NCI-H69 (cell line): ENCODE results near the gene ZXDC.

Experiments used
- DNase-seq: peaks from one replicate; lab custom pipeline; 2025; lab: John Stamatoyannopoulos, UW

Gene ZXDC

DNA sequence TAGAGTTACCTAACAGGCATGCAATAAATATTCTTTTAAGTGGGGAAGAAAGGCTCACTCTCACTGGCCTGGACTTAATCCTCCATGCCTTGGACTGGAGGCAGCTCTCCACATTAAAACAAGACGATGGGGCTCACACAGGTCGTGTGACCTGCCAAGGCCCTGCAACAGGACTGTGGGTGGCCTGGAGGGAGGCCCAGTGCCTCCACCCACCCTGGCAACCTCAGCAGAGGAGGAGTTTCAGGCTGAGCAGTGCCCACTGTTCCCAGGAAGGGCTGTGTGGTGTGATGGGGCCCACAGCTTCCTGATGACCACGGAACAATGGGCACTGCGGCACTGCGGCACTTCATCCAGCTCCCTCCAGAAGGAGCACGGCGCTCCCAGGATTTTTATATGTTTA is 36.3 kb upstream of the ZXDC start:
- no peak for DNase-seq

DNA sequence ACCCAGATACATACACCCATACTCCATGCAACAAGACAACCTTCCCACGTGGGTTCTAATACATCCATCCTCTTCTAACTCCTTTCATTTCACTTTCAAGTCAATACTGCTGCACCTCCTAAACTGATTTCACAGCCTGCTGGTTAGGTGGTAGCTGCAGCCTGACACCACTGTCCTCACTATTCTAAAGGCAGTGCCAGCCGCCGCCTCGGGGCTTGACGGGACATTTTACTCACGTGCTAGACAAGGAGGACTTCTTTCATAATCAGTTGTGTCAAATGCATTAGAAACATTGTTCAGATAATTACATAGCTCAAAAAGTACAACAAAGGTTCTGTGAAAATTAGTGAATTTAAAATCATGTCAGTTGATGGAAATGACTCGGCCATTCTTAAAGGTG is 35.6 kb upstream of the ZXDC start:
- DNase-seq: peak; percentile 11

DNA sequence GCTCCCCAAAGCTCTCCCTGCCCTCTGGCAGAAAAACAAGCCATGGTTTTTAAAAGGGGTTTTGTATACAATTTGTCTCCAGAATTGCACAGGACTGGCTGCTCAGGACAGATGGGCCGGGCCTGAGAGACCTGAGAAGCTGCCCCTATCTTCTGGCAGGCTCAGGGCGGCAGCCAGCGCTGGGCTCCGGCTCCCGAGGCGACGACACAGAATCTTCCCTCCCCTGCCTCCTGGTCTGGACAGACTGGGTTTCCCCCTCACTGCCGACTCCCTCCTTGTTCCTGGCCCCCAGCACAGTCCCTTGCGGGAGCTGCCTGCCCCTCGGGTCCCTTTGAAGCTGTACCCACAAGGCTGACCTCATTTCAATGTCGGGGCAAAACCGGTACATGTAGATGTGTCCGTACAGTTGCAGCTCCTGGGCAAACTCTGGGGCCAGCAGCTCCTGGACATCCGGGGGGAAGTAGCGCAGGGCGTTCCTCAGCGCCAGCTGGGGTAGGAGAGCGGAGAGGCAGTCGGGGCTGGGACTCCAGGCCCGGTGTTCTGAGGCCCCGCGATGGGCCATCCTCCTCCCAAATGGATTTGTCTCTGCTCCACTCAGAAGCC is 34.7 kb upstream of the ZXDC start:
- no peak for DNase-seq

DNA sequence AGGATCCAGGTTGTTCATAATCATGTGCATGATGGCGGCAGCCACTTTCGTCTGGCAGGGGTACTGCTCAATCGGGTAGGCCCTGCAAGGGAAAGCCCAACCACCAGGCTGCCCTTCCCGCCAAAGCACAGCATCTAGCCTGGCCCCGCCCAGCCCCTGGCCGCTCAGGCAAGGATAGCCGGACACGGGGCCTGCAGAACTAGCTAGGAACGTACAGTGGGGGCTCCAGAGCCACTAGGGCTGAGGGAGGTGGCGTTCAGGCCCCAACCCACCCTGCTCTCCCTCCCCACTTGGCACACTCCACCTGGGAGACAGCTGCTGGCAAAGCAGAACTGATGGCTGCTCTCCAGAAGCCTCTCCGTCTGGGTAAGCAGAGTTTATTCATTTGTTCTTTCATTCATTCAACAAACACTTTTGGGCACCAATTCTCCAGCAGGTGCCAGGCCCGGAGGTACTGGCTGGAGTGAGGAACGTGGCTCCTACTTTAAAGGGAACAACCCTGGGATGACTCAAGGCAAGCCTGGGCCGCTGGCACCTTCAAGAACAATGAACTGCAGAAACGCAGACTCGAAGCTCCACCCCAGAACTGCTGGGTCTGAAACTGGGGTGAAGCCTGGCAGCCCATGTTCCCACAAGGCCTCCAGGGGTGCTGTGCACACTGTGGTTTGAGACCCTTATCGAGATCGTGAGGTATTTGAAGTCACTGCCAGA is 34.1 kb upstream of the ZXDC start:
- no peak for DNase-seq

DNA sequence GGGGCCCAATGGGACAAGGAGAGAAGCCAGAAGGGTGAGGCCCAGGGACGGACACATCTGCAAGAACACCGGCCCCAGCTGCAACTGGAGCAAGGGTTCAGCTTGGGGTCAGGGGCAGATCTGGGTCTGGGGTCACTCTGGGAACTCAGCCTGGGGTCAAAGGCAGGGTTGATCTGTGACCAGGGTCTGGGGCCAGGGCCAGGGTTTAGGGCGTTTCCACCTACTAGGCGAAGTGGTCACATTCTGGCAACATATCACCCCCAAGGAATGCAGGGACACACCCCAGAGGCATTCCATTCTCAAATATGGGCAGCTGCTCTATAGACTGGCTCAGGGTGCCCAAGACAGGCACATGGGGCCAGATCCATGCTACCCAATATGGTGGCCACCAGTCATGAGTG is 32.9 kb upstream of the ZXDC start:
- no peak for DNase-seq

DNA sequence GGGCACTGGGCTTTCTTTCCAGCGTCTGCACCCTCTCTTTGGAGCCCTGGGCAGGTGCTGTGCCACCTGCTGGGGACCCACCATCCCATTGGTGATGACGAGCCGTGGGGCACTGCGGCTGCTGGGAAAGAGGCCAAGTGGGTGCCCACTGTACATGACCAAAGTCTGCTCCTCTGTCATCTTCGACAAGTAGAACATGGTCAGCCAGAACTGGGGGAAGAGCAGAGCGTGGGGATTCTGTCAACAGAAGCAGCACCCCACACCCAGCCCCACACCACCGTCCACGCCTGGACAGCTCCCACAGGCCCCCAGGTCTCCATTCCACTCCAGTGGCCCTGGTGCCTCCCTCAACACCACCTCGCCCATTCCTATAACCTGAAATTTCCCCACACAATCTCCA is 32.2 kb upstream of the ZXDC start:
- no peak for DNase-seq

DNA sequence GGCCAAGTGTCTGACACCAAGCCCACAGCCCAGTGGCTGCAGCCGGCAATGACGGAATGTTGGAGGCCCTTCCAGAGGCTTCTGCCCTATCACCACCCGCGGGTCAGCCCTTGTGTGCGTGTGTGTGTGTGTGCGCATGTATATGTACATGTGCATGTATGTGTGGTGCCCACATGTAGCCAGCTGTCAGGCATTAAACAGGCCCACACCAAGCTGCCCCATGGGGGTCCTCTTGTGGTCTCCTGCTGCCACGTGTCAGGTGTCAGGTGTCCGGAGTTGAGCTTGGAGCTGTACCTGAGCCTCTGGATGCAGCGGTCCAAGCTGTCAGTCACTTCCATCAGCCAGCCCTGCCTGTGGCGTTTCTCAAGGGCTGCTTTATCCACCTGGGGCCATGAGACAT is 28.0 kb upstream of the ZXDC start:
- no peak for DNase-seq

DNA sequence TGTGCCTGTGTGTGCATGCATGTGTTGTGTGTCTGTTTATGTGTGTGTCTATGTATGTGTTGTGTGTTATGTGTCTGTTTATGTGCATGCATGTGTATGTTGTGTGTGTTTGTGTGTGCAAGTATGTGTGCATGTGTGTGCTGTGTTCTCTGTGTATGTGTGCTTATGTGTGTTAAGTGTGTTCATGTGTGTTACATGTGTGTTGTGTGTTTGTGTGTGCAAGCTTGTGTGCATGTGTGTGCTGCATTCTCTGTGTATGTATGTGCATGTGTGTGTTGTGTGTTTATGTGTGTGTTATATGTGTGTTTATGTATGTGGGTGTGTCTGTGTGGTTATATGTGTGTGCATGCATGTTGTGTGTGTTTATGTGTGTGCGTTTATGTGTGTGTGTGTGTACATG is 27.0 kb upstream of the ZXDC start:
- DNase-seq: no peak

DNA sequence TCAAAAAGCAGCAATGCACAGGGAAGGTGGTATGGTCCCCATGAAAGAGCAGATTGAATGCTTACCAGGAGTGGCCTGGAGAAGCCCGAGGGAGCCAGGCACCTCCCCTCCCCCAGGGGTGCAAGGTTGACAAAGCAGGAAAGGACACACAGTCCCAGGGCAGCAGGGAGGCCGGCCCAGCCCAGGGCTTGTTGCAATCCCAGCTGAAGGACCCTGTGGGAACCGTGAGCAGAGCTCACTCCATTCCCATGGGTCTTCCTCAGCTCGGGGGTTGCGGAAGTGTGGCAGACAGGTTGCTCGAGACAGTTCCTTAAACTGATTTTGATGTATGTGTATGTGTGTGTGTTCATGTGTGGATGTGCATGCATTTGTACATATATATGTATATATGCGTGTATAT is 26.0 kb upstream of the ZXDC start:
- no peak for DNase-seq

DNA sequence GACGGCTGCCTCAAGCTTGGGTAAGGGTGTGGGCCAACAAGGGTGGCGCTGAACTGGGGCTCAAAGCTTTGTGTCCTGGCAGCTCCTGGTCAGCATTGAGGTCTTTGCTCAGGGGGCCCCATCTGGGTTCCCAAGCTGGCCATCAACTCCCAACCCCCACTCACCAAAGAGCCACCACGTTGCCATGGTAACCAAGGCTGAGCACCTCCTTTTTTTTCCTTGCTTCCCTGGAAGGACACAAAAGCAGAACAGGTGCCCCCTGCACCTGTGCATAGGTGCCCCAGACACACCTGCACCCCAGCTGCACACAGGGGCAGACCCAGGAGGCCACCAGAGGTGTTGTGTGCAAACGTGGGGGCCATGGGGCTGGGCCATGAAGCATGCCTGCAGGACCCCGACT is 25.4 kb upstream of the ZXDC start:
- no peak for DNase-seq

DNA sequence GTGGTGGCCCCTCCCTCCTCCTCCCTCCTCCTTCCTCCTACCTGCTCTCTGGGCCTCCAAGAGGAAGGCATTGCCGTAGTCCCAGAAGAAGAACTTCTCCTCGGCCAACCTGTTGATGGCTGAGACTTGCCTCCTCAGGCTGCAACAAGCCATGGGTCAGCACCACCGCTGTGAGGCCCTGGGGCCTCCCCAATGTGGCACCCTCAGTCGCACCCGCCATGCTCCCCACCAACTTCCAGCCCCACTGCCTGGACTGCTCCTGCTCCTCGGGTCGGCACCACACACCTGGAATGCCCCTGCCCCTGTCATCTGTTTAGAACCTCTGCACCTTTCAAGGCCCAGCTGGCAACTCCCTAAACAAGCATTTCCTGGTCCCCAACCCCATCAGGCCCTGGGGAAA is 24.3 kb upstream of the ZXDC start:
- no peak for DNase-seq

DNA sequence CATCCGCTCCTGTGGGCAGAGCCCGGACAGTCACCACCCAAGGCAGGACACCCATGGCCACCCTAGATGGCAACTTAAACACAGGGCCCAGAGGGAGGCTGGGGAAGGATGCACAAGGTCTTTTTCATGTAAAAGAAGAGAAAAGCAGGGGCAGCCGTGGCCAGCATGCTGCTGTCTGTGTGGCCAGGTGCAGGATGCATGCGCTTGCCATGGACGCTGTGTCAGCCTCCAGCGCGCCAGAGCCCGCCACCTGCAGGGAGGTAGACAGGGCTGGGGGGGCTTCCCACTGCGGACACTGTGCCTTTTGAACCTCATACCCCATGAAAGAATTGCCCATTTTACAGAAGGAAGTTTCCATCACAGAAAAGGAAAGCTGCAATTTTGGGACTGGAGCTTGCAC is 23.7 kb upstream of the ZXDC start:
- DNase-seq: no peak

DNA sequence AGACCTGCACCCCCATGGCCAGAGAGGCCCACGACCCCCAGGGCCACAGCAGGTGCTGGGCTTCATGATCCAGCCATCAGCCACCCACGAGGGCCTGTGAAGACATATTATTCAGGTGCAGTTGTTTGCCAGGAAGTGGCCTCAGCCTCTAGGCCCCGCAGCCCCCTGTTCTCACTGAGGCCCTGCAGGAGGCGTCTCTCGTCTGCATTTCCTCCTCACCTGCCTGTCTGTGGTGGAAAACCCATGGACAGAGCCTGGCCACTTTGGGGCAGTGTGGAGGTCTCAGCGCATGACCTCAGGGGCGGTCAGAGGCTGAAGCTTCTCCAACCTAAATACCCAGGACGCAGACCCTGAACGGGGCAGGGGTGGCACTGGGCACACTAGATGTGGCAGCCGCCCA is 23.2 kb upstream of the ZXDC start:
- DNase-seq: peak; percentile 19

DNA sequence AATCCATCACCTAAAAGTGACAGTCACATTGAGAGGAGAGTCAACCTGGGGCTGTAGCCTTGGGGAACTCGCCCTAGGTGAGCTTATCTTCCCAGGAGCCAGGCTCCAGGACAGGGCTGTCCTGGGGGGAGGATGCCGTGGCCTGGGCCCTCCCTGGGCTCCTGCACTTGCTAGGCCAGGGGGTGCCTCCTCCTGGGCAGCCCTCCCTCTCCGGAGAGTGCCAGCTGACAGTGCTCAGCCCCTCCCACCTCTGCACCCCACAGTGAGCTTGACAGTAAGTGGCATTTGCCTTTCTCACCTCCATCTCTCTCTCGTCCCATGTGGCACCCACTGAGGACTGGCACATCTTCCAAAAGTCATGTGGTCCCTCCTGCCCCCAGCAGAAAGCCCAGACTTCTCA is 22.8 kb upstream of the ZXDC start:
- DNase-seq: no peak

DNA sequence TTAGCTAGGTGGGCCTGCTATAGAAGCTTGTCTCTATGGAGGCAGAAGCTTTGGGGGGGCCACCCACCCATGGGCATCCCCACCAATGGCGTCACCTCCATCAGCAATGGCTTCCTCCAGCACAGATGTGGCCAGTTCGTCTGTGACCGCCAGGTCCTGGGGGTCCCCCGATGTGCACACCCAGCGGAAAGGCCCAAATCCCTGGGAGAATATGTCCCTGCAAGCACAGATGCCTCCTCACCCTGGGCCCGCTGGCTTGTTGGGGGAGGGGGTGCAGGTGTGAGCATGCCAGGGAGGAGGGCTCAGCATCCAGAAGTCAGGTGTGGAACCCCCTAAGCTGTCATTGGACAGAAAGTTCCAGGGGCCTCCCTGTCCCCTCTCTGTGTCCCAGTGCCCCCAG is 22.3 kb upstream of the ZXDC start:
- DNase-seq: no peak

DNA sequence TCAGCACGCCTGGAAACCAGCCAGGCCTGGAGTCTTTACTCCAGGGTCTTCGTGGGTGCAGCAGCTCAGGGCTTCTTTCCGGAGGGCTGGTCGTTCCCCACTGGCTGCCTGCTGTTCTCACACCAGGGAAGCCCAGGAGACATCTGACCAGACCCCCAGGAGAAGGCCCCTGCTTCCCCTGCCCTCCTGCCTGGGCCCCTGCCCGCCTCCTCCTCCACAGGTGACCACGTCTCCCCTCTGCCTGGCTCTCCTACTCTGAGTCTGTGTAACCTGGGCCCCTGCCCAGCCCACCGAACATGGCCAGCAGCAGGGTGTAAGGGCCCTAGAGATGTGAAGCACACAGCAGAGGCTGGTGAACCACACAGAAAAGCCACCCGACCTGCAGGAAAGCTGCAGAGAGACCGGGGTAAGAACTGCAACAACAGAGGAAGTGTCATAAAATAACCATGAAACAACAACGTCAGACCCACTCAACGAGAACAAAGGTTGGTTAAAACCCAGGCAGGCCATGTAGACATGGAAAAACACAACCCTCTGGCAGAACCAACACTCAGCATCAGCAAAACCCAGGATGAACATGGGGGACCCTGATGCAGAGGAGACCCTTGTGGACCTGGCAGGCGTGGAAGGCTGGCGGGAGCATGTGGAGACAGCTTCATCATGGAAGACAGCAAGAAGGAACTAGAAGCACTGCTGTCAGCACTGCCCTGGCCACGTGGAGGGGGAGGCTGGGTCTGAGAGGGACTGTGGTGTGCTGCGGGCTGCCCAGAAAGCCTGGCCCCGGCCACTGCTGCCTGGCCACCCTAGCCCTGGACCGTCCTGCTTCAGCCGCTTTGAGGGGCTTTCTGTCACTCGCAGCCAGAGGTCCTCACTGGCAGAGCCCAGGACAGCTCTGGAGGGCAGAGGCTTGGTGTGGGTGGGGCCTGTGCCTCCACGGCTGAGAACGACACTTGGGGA is 21.5 kb upstream of the ZXDC start:
- no peak for DNase-seq

DNA sequence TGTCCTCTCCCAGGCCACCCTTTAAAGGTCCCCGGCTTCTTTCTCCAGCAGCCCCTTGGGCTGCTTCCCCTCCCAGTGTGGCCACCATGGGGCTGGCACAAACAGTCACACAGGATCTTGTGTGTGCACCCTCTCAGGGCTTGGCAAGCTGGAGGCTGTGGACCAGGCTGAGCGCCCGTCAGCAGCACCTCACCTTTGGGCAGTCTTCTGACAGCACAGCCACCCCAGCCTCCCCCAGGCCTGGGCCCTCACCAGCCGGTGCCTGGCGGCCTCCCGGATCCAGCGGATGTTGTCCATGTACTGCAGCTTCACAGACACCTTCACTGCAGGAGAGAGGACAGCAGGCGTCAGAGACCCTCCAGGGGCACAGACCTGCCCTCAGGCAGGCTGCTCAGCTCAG is 20.1 kb upstream of the ZXDC start:
- no peak for DNase-seq

DNA sequence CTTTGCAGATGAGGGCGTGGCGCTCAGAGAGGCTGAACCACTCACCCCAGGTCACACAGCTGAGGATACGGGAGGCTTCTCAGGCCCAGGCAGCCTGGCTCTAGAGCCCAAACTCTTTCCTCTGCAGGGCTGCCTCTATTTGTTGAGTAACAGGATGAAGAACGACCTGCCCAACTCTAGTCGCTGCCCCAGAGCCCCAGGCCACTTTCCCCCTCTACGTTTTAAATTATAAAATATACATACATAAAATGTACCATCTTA is 19.2 kb upstream of the ZXDC start:
- DNase-seq: no peak

DNA sequence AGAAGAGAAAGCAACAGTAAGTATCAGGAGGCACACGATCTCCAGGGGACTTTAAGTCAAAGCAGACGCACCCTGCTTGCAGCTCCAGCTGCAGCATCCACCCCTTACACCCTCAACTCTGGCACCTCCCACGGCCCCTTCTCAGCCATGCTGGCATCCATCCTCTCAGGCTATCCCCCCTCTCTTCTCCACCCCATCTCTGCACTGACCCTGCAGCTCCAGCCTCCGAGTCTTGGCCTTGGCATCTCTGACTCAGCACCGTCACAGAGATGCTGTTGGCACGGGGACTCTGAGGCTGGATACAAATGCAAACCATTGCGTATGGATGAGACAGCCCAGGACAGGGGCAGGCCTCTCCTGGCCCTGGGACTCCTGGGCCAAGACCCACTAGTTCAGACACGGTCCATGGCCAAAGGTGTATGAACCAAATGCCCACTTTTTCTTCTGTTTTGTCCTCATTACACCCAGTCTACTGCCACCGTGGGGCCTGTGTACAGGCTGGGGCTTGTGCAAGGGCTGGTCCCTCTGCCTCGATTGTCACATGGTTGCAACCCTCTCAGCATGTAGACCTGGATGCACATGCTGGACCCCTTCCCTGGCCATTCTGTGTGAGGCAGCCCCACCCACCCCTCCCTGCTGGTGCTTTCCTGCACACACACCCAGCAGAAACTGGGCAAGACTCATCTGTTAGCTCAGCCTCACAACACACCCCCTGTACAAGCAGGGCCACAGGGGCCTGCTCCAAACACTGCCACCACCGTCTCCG is 18.7 kb upstream of the ZXDC start:
- no peak for DNase-seq

DNA sequence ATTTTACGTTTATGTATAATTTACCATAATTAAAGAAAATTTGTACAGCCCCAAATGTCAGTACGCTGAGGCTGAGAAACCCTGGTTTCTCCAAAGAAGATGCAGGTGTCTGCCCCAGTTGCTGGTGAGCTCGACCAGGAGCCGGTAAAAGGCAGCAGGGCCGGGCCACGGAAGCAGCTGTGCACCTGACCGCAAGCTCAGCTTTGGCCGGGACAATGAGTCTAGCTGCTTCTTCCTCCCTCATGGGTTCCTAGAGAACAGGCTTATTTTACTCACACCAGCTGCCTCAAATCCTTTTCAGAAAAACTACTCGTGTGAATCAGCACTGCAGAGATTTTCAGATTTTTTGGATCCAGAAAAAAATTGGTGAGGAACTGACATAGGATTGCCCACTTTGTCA is 18.0 kb upstream of the ZXDC start:
- no peak for DNase-seq

DNA sequence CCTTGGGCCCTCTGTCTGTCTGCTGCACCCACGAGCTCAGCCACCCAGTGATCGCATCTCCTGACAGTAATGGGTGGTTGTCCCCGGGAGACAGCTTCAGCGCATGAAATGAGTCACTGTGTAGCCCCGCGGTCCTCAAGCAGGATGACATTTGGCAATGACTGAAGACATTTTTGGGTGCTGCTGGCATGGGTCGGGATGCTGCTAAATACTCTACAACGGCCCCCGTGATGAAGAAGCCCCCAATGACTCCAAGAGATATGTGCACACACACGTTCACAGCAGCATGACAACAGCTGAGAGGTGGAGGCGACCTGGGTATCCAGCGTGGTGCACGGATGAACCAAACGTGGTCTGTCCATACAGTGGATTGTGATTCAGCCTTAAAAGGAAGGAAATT is 17.4 kb upstream of the ZXDC start:
- no peak for DNase-seq

DNA sequence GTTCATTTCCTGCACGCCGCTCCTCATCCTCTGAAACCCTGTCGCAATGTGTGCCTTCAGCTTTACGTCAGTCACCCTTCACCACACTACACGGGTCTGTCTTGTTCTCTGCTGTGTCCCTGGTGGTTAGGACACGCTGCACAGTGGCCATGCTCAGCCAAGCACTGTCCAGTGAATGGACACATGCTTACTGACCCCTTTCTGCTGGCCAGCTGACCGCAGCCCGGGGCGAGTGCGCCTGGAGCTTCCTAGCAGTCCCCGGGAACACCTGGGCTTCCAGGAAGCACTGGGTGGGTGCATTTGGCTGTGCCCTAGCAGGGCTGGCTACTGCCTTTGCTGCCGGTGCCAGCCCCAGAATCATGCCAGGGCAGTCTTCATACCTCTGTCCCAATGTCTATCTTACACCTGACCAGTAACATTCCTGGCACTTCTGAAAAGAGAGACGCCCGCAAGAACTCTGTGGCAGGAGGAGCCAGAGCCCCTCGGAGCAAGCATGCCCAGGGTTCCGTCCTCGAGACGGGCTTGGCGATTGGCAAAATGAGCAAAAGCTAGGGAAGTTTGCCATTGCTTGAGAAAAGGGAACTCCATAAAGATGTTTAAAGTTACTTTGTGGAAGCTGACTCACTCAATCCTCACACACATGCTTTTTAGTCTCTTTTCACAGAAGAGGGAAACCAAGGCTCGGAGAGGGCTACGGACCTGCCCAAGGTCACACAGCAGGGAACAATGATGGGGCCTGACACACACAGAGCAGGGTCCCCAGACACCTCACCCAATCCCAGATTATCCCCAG is 15.7 kb upstream of the ZXDC start:
- no peak for DNase-seq
